GM18511 (cell line): ENCODE measurements around the gene FOXE1.

Experiments
- ATAC-seq: cut with Tn5 transposase; IDR thresholded peaks from one replicate; pipeline ENCODE4 v1.9.1; 2021; ENCODE audit warnings: mild to moderate bottlenecking, moderate library complexity; ENCODE audit not compliant: unreplicated experiment

Gene FOXE1

DNA sequence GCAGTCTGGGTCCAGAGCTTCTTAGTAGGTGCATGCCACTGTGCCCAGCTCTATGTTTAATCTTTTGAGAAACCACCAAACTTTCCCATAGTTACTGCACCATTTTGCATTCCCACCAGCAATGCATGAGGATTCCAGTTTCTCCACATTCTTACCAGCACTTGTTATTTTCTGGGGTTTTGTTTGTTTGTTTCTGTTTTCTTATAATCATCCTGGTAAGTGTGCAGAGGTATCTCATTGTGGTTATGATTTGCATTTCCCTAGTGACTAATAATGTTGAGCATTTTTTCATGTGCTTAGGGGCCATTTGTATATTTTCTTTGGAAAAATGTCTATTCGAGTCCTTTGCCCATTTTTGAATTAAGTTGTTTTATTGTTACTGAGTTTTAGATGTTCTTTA is 11.4 kb downstream of the FOXE1 start:
- no peak for ATAC-seq

DNA sequence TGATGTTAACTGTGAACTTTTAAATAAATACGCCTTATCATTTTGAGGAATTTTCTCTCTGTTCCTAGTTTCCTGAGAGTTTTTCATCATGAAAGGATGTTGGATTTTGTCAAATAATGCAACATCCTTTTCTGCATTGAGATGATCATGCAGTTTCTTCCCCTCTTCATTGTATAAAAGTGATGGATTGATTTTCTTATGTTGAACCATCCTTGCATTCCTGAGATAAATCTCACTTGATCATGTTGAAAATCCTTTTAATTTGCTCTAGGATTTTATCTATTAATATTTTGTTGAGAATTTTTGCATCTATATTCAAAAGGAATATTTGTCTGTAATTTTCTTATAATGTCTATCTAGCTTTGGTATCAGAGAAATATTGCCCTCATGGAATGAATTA is 13.3 kb downstream of the FOXE1 start:
- no peak for ATAC-seq

DNA sequence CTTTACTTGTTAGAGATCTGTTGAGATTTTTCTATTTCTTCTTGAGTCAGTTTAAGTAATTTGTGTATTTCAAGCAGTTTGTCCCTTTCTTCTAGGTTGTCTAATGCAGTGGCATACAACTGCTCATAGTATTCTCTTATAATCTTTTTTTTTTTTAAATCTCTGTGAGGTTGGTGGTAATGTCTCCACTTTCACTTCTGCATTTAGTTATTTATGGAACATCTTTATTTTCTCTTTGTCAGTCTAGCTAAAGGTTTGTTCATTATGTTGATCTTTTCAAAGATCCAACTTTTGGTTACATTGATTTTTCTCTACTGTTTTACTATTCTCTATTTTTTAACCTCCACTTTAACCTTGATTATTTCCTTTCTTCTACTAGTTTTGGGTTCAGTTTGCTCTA is 13.8 kb downstream of the FOXE1 start:
- ATAC-seq: no peak

DNA sequence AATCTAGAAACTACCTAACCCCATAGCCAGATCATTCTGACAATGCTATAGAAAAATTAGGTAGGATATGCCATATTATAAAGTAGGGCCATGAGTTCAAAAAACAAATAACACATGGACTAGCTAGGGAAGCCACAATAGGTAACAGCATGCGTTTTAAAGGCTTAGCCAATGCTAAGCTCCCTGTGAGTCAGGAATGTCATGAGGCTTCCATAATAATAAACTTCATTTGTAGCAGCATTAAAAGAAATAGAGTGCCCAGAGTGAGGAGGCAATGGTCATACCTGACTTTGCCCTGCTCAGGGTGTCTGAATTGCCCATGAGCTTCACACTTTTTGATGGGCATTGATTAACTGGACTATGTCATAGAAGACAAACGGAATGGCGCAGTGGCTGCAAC is 15.8 kb downstream of the FOXE1 start:
- ATAC-seq: no peak

DNA sequence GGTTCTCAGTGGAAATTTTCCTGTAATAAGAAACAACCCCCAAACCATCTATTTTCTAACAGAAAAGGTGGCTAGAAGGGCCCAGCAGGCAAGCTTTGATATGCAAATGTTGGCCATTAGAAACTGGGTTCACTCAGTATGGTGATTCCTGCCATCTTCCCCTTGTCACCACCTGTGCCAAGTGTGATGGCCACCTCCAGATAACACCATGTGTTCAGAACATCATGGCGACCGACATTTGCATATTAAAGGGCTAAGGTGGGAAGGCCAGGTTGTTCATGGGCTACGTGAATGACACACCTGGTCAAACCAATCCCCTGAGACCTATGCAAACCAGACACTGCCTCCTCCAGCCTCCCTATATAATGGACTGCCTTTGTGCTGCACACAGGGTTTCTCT is 20.4 kb downstream of the FOXE1 start:
- ATAC-seq: no peak

DNA sequence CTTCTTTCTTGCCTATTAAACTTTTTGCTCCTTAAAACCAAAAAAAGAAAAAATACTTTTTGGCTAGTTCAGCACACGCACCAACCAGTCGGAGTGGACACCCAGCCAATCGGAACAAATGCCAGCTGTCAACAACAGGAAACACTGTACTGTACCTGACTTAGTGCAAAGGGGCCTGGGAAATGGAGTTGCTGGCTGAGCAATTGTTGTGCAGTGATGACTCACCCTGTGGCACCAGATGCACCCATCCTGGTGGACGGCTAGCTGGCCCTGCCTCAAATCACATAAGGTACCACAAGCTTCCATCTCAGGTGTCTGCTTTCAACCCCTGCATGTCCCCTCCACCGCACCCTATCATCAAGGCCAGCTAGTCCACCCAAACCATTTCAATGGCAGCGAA is 20.9 kb downstream of the FOXE1 start:
- no peak for ATAC-seq

DNA sequence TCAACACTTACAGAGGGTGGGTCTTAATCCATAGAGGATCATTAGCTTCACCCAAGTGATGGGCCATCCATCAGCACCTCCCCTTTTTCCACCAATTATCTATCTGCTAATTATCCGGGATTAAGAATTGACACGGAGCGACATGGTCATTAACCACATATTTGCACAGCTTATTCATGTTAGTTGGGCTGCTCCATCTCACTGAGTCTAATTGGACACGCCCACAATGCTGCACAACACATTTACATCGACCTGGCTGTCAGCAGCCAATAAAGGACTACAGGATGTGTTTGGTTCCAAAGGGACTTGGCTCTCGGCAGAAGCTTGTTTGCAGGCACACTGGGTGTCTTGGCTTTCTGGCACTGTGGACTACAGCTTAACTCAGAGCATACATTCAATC is 21.6 kb downstream of the FOXE1 start:
- no peak for ATAC-seq

DNA sequence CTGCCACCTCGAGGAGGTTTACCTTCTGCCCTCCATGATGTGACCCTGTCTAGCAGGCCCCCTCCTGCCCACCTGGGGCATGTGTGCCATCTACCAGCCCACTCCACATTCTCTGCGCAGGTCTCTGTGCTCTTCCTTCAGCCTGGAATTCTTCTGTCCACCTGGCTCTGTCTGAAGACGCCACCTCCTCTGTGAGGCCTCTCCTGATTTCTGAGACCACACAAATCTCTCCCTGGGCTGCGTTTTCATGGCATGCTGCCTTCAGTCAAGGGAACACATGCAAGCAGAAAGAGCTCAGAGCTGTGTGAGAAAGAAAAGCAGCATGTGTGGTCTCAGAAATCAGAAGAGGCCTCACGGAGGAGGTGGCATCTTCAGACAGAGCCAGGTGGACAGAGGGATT is 22.1 kb downstream of the FOXE1 start:
- no peak for ATAC-seq

DNA sequence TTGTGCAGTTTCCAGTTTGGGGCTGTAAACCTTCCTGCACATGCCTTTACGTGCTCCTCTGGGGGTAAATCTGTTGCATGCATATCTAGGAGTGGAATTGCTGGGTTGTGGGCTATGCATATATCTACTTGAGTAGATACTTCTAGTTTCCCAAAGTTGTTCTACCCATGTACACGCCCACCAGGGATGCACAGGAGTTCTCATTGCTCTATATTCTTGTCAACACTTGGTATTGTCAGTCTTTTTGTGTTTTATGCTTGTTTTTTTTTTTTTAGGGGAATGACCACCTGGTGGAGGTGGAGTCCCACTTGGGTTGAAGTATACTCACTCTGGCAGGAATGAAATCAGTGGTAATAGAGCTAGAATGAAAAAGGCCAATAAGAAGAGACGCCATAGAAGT is 23.0 kb downstream of the FOXE1 start:
- ATAC-seq: no peak

DNA sequence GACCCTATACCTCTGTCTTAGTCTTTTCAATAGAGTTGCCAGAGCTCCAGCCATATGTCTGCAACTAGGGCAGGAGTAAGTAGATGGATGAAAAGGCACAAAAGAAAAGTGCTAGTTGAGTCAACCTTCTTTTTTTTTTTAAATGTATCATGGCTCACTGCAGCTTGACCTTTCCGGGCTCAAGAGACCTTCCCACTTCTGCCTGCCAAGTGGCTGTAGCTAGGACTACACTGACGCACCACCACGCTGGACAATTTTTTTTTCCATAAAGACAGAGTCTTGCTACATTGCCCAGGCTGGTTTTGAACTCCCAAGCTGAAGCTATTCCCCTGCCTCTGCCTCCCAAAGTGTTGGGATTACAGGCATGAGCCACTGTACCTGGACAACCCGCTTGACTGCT is 27.3 kb downstream of the FOXE1 start:
- ATAC-seq: no peak

DNA sequence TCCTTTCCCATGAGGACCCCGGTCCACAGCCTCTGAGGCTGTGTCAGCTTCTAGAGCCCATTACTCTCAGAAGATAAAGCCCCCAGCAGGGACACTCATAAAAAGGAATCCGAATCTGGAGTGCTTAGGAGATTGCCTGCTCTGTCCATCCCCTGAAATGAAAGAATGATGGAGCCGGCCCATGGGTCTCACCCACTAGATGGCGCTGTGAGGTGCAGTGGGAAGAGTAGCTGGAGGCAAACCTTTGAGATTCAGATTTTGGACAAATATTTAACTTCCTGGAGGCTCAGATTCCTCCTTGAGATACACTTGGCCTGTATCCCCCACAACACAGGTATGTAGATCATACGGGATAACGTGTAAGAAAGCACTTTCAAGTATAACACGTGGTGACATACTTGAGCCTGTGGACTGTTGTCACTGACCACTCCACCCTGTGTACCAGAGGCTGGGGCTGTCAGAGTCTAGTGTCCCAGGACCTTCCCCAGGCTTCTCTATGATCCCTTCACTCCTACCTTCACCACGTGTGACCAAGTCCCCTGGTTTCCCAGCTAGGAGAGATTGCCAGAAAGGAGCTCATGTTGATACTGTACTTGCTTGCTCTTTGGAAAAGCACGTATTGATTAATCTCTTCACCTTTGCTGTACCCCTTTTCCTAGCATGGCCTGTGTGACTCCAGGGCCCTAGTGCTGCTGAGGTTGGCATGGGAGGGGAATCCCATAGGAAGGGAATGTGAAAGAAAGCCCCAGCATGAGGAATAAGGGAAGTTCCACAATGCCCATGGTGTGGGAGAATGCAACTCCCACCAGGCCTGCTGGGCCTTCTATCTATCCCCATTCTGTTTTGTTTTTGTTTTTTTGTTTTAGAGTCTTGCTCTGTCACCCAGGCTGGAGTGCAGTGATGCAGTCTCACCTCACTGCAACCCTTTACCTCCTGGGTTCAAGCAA is 37.2 kb downstream of the FOXE1 start:
- ATAC-seq: no peak

DNA sequence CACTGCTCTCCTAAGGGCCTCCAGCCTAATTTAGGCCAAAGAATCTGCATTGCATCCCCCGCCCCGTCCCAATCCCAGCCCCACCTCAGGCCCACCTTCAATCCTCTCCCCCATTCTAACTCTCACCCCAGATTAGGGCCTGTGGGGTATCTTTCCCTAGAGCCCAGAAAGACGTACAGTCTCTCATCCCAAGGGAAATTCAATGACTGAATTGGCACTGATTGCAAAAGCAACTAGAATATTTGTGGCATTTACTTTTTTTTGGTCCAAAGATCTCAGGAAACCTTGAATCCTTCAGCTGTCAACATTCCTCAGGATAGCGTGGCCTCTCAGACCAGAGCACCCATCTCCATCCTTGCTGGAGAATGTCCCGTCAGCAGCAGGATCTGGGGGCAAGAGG is 38.7 kb downstream of the FOXE1 start:
- no peak for ATAC-seq

DNA sequence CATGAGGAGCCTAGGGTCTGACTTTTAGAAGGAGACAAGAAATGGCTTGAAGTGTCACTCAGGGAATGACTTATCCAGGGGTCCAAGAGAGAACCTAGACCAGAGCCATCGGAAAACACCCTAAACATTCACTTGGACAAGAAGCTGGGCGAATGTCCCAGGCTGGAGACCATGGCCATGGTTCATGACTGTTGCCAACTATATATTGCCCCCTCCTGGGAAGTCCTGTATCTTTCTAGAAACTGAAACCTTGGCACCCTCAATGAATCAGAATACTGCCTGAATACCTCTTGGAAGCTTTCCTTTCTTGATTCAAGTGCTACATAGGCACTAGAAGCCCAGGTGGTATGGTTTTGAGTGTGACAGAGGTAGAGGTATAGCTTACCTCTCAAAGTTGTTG is 39.4 kb downstream of the FOXE1 start:
- ATAC-seq: no peak

DNA sequence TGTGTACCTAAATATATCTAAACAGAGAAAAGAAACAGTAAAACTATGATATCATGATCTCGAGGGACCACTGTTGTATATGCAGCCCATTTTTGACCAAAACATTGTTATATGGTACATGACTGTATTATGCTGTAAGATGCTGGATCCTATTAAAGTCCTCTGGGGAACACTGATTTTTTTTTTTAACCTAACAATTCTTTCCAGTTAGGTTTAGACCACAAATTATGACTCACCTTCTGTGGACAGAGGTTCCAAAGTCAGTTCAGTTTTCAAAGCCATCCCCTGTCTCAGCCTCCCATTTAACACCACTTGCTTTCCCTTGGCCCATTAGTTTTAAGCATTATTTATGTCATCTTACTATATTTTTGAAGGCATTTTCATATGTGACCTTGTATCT is 42.2 kb downstream of the FOXE1 start:
- ATAC-seq: no peak

DNA sequence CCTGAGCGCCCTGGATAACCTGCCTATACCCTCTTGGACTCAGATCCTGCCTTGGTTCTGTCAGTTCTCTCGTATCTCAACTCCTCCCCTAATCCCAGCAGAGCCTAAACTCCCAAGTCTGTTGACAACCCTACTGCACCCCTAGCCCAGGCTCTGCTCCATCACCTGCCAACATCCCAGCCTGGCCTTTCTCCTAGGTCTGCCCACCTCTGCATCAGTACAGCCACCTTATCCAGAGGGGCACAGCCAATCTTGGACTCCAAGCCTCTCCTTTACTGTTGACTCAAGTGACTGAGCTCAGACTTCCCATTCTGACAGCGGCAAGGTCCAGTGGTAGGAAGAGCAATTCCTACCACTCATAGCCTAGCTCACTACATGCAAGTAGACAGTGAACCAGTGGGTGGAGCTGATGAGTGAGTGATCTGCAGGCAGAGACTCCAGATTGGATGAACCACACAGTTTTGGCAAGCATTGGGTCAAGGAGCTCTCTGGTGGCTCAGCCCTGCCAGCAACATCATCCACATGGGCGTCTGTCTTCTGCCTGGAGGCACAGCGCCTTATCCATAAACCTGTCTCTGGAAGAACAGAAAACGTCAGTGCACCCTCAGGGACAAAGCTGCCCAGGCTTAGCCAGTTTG is 42.8 kb downstream of the FOXE1 start:
- ATAC-seq: no peak

DNA sequence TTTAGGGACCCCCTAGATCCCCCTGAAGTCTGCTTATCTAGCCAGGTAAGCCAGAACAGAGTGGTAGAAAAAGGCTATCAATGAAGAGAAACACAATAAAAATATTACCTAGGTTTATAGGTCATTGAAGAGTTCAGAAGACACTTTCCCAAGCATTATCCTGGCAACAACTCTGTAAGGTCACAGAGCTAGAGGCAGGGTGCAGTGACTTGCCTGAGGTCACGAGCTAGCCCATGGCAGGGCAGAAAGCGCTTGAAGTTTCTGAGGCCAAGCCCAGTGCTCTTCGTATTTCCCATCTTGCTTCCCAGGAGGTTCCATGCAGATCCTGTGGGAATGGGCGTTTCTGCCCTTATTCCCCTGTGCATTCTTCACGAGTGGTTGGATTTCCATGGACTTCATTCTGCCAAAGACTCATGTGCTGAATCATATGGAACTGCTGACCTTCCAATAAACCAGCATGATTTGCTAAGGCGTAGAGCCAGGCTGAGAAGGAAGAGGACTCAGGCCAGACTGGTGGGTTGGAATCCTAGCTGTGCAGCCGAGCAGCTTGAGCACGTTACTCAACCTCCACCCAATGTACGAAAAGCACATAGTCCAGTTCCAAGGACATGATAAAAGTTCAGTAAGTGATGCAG is 47.2 kb downstream of the FOXE1 start:
- no peak for ATAC-seq

DNA sequence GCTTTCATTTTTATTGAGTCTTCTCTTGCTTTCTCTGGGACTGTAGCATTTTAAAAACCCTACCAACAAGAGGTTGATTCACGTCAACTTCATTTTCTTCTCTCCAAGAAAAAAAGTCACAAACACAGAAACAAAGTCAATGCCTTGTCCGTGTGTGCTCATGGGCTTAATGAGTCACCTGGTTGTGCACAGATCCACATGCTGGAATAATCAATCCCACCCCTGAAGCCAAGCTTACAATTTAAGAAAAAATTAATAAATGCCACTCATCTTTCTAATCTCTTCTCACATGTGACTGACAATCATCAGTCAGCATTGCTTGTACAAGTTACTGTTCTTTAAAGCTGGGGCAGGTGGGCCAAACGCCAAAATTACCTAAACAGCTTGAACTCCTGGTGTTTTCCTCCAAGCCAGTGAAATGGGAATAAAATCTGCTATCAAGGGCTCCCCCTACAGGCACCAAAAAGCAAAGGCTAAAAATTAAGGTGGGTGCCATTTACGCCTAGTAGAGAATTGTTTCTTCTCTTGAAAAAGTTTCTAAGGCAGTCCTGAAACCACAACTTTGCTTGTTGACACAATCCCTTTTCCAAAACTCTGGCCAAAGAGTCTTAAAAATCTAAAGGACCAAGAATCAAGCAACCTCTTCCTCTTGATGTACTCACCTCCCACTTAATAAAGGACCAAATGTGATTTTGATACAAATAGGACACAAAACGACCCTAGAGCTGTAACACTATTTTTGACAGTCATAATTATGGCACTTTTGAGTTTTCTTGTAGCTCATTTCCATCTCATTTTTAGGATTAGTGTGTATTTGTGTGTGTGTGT is 47.9 kb downstream of the FOXE1 start:
- no peak for ATAC-seq

DNA sequence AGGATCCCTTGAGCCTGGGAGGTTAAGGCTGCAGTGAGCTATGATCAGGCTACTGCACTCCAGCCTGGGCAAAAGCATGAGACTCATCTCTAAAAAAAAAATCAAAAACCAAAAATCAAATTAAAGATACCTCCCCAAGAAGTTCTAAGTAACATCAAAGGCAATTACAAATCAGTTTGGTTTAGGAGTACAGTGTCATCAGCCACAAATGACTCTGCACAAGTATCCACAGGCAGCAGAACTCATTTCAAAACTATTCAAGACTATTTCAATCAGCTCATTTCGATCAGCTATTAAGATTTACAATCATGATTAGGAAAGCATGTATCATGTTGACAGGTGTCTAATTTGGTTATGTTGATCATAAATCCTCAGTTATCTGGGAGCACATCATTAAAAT is 50.2 kb downstream of the FOXE1 start:
- no peak for ATAC-seq

DNA sequence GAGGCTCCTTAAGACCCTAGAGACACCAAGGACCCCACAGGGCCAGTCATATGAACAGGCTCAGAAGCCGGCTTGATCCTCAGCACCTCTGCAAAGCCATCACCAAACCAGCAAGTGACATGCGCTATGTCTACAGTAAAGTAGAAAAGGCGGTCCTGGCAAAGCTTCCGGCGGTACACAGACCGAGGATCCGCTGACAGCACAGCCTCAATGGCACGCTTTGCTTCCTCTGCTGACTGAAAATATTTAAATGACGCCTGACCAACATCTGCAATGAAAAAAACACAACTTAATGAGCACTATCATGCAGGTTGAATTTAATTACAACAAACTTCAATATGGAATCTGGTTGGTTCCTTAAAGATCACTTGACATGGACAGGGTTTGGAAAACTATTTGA is 51.7 kb downstream of the FOXE1 start:
- ATAC-seq: no peak

DNA sequence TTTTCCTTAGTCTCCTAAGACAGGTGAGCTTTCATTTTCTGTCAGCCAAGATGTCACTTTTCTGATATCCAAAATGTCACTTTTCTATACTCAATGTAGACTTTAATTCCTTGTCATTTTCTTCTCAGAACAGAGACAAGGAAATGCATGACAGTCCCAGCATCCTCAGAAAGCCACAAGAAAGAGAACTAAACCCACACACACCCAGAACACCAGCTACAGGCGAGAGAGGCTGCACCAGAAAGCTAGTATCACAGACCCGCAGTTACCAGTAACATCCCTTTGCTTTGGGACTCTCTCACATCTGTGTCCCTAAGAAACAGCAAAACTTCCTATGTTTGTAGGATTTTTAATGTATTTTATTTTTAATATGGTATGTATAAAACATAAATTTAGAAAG is 52.2 kb downstream of the FOXE1 start:
- ATAC-seq: no peak
